ENCODE data around the gene SNX20. TPM values are rescaled to one million over a fixed set of nuclear protein-coding genes. Genes with fewer than 3 reads are reported as not detected.

SNX20 gene
- total and polyA plus RNA-seq, 8 donors: 1.3 to 17.6 (median 1.5) TPM

DNA sequence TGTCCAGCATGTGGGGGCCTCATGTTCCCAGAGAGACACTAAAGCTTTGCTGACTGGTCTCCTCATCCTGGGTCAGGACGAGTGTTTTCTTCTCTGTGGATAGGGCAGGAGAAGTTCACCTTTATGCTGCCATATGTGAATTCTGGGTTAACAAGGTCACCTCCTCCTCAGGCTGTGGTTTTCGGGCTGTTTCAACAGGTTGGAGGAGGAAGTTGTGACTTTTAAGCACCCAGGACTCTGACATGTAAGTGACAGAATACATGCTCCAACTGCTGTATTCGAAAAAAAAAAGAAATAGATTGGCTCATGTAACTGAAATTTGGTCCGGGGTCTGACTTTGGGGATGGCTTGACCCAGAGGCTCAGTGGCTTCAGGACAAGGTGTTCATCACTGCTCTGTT is 54.2 kb downstream of the SNX20 start:
- TF ChIP-seq, protein P1, sequence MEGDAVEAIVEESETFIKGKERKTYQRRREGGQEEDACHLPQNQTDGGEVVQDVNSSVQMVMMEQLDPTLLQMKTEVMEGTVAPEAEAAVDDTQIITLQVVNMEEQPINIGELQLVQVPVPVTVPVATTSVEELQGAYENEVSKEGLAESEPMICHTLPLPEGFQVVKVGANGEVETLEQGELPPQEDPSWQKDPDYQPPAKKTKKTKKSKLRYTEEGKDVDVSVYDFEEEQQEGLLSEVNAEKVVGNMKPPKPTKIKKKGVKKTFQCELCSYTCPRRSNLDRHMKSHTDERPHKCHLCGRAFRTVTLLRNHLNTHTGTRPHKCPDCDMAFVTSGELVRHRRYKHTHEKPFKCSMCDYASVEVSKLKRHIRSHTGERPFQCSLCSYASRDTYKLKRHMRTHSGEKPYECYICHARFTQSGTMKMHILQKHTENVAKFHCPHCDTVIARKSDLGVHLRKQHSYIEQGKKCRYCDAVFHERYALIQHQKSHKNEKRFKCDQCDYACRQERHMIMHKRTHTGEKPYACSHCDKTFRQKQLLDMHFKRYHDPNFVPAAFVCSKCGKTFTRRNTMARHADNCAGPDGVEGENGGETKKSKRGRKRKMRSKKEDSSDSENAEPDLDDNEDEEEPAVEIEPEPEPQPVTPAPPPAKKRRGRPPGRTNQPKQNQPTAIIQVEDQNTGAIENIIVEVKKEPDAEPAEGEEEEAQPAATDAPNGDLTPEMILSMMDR (IDR thresholded peaks at IDR 0.05): no peak
- Histone ChIP-seq H3K9me3 (no peaks in the 10 kb centered on the region), H3K4me1 (peaks cover 3 to 16% of the 10 kb centered on the region in 2 donors), H3K27ac (peak overlapping the region in 1 of 2 donors; percentile 10), H3K27me3 (no peaks in the 10 kb centered on the region), H3K4me3 (no peak overlapping the region), H3K36me3 (no peaks in the 10 kb centered on the region)
- ATAC-seq: no peak
- intact Hi-C loops (cut with DNase I): no loop called here
- DNase-seq: no peak

GRCh38 chr16:50625374-50625773 is 55.7 kb downstream of the SNX20 start:
- Histone ChIP-seq H3K36me3 (no peaks in the 10 kb centered on the region), H3K4me3 (no peak overlapping the region), H3K27me3 (no peaks in the 10 kb centered on the region), H3K27ac (no peak overlapping the region), H3K4me1 (peaks cover 3 to 16% of the 10 kb centered on the region in 2 donors), H3K9me3 (no peaks in the 10 kb centered on the region)
- TF ChIP-seq, protein P1 (IDR thresholded peaks at IDR 0.05): no peak
- DNase-seq (no peak), ATAC-seq (no peak)
- intact Hi-C loops (cut with DNase I): no loop called here

- ATAC-seq (no peak), DNase-seq (no peak)
- no peaks in the 10 kb centered on the region for H3K9me3 ChIP-seq
- TF ChIP-seq, protein P1 (IDR thresholded peaks at IDR 0.05): no peak
- intact Hi-C loops (cut with DNase I): no loop called here
- no peaks in the 10 kb centered on the region for H3K36me3 ChIP-seq
- H3K4me3 ChIP-seq: no peak overlapping the region
- H3K27ac ChIP-seq: no peak overlapping the region
- peaks cover 3 to 16% of the 10 kb centered on the region in 2 donors for H3K4me1 ChIP-seq
- no peaks in the 10 kb centered on the region for H3K27me3 ChIP-seq
Observed at GRCh38 chr16:50624449-50624970, 56.6 kb downstream of the SNX20 start.

DNA sequence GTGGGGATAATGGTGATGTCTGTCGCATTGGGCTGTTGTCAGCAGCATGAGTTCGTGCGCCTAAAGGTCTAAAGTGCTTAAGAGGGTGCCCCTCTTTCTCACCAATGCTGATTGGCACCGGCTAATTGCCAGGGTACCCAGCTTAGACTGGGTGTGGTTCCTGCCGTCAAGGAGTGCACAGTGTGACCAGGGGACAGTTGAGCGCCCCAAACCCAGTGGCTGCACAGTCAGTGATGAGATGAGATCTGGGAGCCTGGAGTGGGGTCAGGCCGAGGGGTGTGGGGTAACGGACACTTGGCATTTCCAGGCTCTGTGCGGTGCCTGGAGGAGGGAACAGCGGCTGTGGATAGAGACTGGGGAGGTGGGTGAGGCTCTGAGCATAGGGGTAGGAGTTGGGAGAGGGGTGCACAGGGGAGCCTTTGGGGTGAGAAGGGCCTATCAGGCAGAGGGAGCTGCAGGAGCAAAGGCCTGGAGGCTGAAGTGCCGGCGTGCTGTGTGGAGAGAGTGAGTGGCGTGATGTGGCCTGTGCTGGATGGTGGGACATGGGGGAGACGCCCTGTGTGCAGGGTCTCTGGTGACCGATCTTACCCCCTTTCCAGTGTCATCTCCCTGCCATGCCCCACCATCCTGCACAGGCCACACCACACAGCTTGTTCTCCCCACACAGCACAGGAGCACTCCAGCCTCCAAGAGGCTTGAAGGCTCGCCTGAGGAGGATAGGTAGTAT is 58.3 kb downstream of the SNX20 start:
- no peak for DNase-seq
- no peak overlapping the region for H3K4me3 ChIP-seq
- intact Hi-C loops (cut with DNase I): no loop called here
- H3K9me3 ChIP-seq: no peaks in the 10 kb centered on the region
- peaks cover 3 to 16% of the 10 kb centered on the region in 2 donors for H3K4me1 ChIP-seq
- no peak overlapping the region for H3K27ac ChIP-seq
- H3K36me3 ChIP-seq: no peaks in the 10 kb centered on the region
- ATAC-seq: no peak
- H3K27me3 ChIP-seq: no peaks in the 10 kb centered on the region
- TF ChIP-seq, protein P1 (IDR thresholded peaks at IDR 0.05): no peak

DNA sequence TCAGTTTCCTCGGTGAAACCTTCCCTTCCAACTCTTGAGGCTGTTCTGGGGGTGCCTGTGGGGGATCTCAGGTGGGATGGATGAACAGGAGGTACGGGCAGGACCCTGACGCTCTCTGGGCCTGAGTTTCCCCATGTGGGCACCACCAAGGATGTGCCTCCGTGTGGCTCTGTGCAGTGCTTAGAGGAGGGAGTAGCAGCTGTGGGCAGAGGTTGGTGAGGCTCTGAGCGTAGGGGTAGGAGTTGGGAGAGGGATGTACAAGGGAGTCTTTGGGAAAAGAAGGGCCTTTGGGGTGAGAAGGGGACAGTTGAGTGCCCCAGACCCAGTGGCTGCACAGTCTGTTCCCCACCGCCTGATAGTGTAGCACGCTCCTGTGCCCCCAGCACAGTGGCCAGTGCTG is 59.1 kb downstream of the SNX20 start:
- intact Hi-C loops (cut with DNase I): no loop called here
- Histone ChIP-seq H3K27ac (no peak overlapping the region), H3K9me3 (no peaks in the 10 kb centered on the region), H3K36me3 (no peaks in the 10 kb centered on the region), H3K4me1 (peaks cover 0 to 12% of the 10 kb centered on the region in 2 donors), H3K4me3 (no peak overlapping the region), H3K27me3 (no peaks in the 10 kb centered on the region)
- TF ChIP-seq, protein P1 (IDR thresholded peaks at IDR 0.05): no peak
- DNase-seq (no peak), ATAC-seq (no peak)

Other genes starting within 250 kb of the SNX20 start
- 10 to 100 TPM; 12.5 to 23.0 TPM for gene NKD1, start 132.9 kb downstream of the SNX20 start, total RNA-seq
- 10 to 100 TPM; 33.3 to 46.9 (median 42.1) TPM for gene NKD1, start 132.9 kb downstream of the SNX20 start, polyA plus RNA-seq (ENCODE audit: insufficient read length in 6 of 6)
- gene NOD2, start 12.3 kb upstream of the SNX20 start, total RNA-seq: 10 to 100 TPM in 1 of 2 donors, 1 to 10 TPM in 1; 3.4 to 15.2 TPM
- 1 to 10 TPM in 4 of 6 donors, under 1 TPM in 2; 0.79 to 3.3 (median 1.5) TPM for gene NOD2, start 12.3 kb upstream of the SNX20 start, polyA plus RNA-seq (ENCODE audit: insufficient read length in 6 of 6)
- 10 to 100 TPM; 40.5 to 52.1 TPM for gene CYLD, start 60.8 kb upstream of the SNX20 start, total RNA-seq
- 10 to 100 TPM; 27.1 to 31.9 (median 29.7) TPM for gene CYLD, start 60.8 kb upstream of the SNX20 start, polyA plus RNA-seq (ENCODE audit: insufficient read length in 6 of 6)

Measured in left lung (tissue), 10 donors.